Upper lobe of left lung (tissue), 6 donors: ENCODE data around the gene ADAM12. TPM values are rescaled to one million over a fixed set of nuclear protein-coding genes. Genes with fewer than 3 reads are reported as not detected.

Experiments
- ATAC-seq, 2 donors: fragments of 200-7000 bp; cut with Tn5 transposase; one replicate each; pipeline ENCODE4 v1.9.1; 2022; ENCODE audit warnings: mild to moderate bottlenecking in 2 of 2, moderate library complexity in 2 of 2; ENCODE audit not compliant: low FRiP score in 2 of 2
- DNase-seq, 2 donors: peaks; one replicate each; pipeline ENCODE4 v3.0.0-alpha.2; 2019 to 2020
- H3K27ac ChIP-seq, 4 donors: fragments of 200-600 bp; sonication (generic); one replicate each; pipeline ENCODE4 v1.5.1; 2016 to 2019
- H3K27me3 ChIP-seq, 4 donors: fragments of 200-600 bp; sonication (generic); one replicate each; pipeline ENCODE4 v1.5.1; 2017 to 2019
- H3K36me3 ChIP-seq, 4 donors: fragments of 200-600 bp; sonication (generic); one replicate each; pipeline ENCODE4 v1.5.1; 2016 to 2019
- H3K4me1 ChIP-seq, 4 donors: fragments of 200-600 bp; sonication (generic); one replicate each; pipeline ENCODE4 v1.5.1; 2018 to 2019
- H3K4me3 ChIP-seq, 4 donors: fragments of 200-600 bp; sonication (generic); one replicate each; pipeline ENCODE4 v1.5.1; 2017 to 2019; ENCODE audit warnings: mild to moderate bottlenecking in 2 of 4, moderate library complexity in 1 of 4
- H3K9me3 ChIP-seq, 4 donors: fragments of 200-600 bp; sonication (generic); one replicate each; pipeline ENCODE4 v1.5.1; 2018 to 2019
- CTCF ChIP-seq, 6 experiments: fragments of 450-650 bp in 4 of 6; fragments of 200-600 bp in 2 of 6; sonication (generic) in 2 of 6; IDR thresholded peaks; one replicate each; pipeline ENCODE4 v1.5.1; 2016 to 2019; ENCODE audit warnings: antibody characterized with exemption in 6 of 6
- EP300 ChIP-seq, 4 donors: sonication (generic); formaldehyde crosslinking; IDR thresholded peaks; one replicate each; pipeline ENCODE4 v1.5.1; 2017; ENCODE audit warnings: antibody characterized with exemption in 4 of 4, control low read depth in 2 of 4
- POLR2A ChIP-seq, 4 donors: fragments of 450-650 bp; IDR thresholded peaks; one replicate each; pipeline ENCODE4 v1.5.1; 2016 to 2017; ENCODE audit warnings: antibody characterized with exemption in 4 of 4, mild to moderate bottlenecking in 2 of 4
- POLR2AphosphoS5 ChIP-seq, 2 donors: sonication (generic); formaldehyde crosslinking; IDR thresholded peaks; one replicate each; pipeline ENCODE4 v1.5.1; 2017; ENCODE audit warnings: antibody characterized with exemption in 2 of 2
- WGBS, 2 donors: methylation state at CpG; one replicate each; pipeline ENCODE4 v1.1.5; 2017 to 2018; 5-methylcytosine and 5-hydroxymethylcytosine counted together
- total RNA-seq, 6 donors: library from RNA; depleted of rRNA in 4 of 6; stranded (reverse); fragments of >200 nt in 4 of 6; gene quantifications; one replicate each; pipeline versions ENCODE4 v1.1.0 to v1.2.1, GENCODE V29; 2016 to 2021
- donor health status: DM: no; HTN: no; CAD: no; lungs with moderate emphysema.
- donor health status: DM: no; HTN: yes; CAD: no; lungs with severe emphysema.

Gene ADAM12
- total RNA-seq, 6 donors from 2014 or later: 0.44 to 3.7 (median 0.82) TPM

GRCh38 chr10:125983656-125984055 lies 404.6 kb downstream of the ADAM12 start:
- no peak for DNase-seq
- Histone ChIP-seq H3K4me1 (no peaks in the 10 kb centered on the region), H3K9me3 (no peaks in the 10 kb centered on the region), H3K27me3 (no peaks in the 10 kb centered on the region), H3K36me3 (no peaks in the 10 kb centered on the region), H3K4me3 (no peak overlapping the region), H3K27ac (no peak overlapping the region)
- TF ChIP-seq CTCF (IDR thresholded peaks at IDR 0.05): no peak
- TF ChIP-seq POLR2A (IDR thresholded peaks at IDR 0.05): no peak
- no peak for TF ChIP-seq POLR2AphosphoS5 (IDR thresholded peaks at IDR 0.05)
- TF ChIP-seq EP300 (IDR thresholded peaks at IDR 0.05): no peak
- no peak for ATAC-seq
- WGBS, 2 donors: 87 to 95% methylated on average over 5 of the region's 5 CpGs

- 77% methylated on average over 6 of the region's 6 CpGs for WGBS, 2 donors
- TF ChIP-seq CTCF (IDR thresholded peaks at IDR 0.05) (no peak), POLR2A (IDR thresholded peaks at IDR 0.05) (no peak), POLR2AphosphoS5 (IDR thresholded peaks at IDR 0.05) (no peak)
- ATAC-seq: no peak
- H3K36me3 ChIP-seq: no peaks in the 10 kb centered on the region
- no peaks in the 10 kb centered on the region for H3K4me1 ChIP-seq
- no peak overlapping the region for H3K27ac ChIP-seq
- no peak for DNase-seq
- no peak overlapping the region for H3K4me3 ChIP-seq
- H3K9me3 ChIP-seq: no peaks in the 10 kb centered on the region
- H3K27me3 ChIP-seq: no peaks in the 10 kb centered on the region
Measured at GRCh38 chr10:125983161-125983560, 405.1 kb downstream of the ADAM12 start.

GRCh38 chr10:125982260-125982948 lies 405.9 kb downstream of the ADAM12 start:
- Histone ChIP-seq H3K9me3 (no peaks in the 10 kb centered on the region), H3K27me3 (no peaks in the 10 kb centered on the region), H3K27ac (no peak overlapping the region), H3K4me1 (no peaks in the 10 kb centered on the region), H3K4me3 (no peak overlapping the region), H3K36me3 (no peaks in the 10 kb centered on the region)
- TF ChIP-seq POLR2AphosphoS5 (IDR thresholded peaks at IDR 0.05) (no peak), CTCF (IDR thresholded peaks at IDR 0.05) (peak; percentile 44 to 79 (median 68))
- DNase-seq (no peak), ATAC-seq (peak in 1 of 2 donors; percentile 73)
- 15% methylated on average over 6 of the region's 6 CpGs for WGBS, 2 donors

- H3K4me1 ChIP-seq: no peaks in the 10 kb centered on the region
- H3K27me3 ChIP-seq: no peaks in the 10 kb centered on the region
- 66 to 69% methylated on average over 6 of the region's 6 CpGs for WGBS, 2 donors
- no peak overlapping the region for H3K27ac ChIP-seq
- H3K4me3 ChIP-seq: no peak overlapping the region
- DNase-seq (no peak), ATAC-seq (no peak)
- TF ChIP-seq EP300 (IDR thresholded peaks at IDR 0.05): no peak
- no peak for TF ChIP-seq POLR2AphosphoS5 (IDR thresholded peaks at IDR 0.05)
- TF ChIP-seq CTCF (IDR thresholded peaks at IDR 0.05): no peak
- TF ChIP-seq POLR2A (IDR thresholded peaks at IDR 0.05): no peak
- no peaks in the 10 kb centered on the region for H3K9me3 ChIP-seq
- no peaks in the 10 kb centered on the region for H3K36me3 ChIP-seq
Measured at GRCh38 chr10:125980521-125981035, 407.7 kb downstream of the ADAM12 start.

- TF ChIP-seq EP300 (IDR thresholded peaks at IDR 0.05) (no peak), POLR2A (IDR thresholded peaks at IDR 0.05) (no peak), POLR2AphosphoS5 (IDR thresholded peaks at IDR 0.05) (no peak), CTCF (IDR thresholded peaks at IDR 0.05) (no peak)
- Histone ChIP-seq H3K27me3 (no peaks in the 10 kb centered on the region), H3K4me3 (no peak overlapping the region), H3K9me3 (no peaks in the 10 kb centered on the region), H3K4me1 (no peaks in the 10 kb centered on the region), H3K36me3 (no peaks in the 10 kb centered on the region), H3K27ac (no peak overlapping the region)
- 70 to 82% methylated on average over 7 of the region's 7 CpGs for WGBS, 2 donors
- ATAC-seq (no peak), DNase-seq (no peak)
Measured at GRCh38 chr10:125979976-125980375, 408.3 kb downstream of the ADAM12 start.
